H1 (cell line): ENCODE measurements around the gene P2RX7. TPM values are rescaled to one million over a fixed set of nuclear protein-coding genes. Genes with fewer than 3 reads are reported as not detected.

Experiments used
- CTCF ChIA-PET: fragments of 300-600 bp; sonication (Branson Sonifier 250); formaldehyde crosslinking; loops from one replicate; lab custom pipeline; 2021; ENCODE audit not compliant: partially characterized antibody; lab: Charles Lee
- POLR2A ChIA-PET: fragments of 300-600 bp; sonication (Branson Sonifier 250); formaldehyde crosslinking; loops from one replicate; lab custom pipeline; 2021; ENCODE audit warnings: inconsistent platforms; ENCODE audit not compliant: partially characterized antibody; lab: Charles Lee
- DNase-seq, 2 experiments: peaks; one replicate each; pipeline versions ENCODE4 v3.0.0 to v3.0.0-alpha.2; 2010 to 2022; ENCODE audit warnings: low spot score in 2 of 2, low read depth in 1 of 2, mixed read lengths in 1 of 2
- FAIRE-seq: peaks from 2 replicates; lab custom pipeline; 2011; peaks lifted over from hg19 to GRCh38; lab: Jason Lieb, UNC
- H2AFZ ChIP-seq: 2 replicates; pipeline ENCODE4 v1.8.1; 2012; ENCODE audit warnings: low read length, inconsistent platforms
- H2AK5ac ChIP-seq: 2 replicates; pipeline ENCODE4 v1.6.1; 2013; ENCODE audit warnings: low read depth, low read length
- H2BK120ac ChIP-seq: replicated peaks from 2 replicates; pipeline ENCODE3; 2013; ENCODE audit warnings: low read depth, low read length, inconsistent platforms
- H2BK12ac ChIP-seq: 2 replicates; pipeline ENCODE4 v1.6.1; 2013; ENCODE audit warnings: low read depth, low read length
- H2BK15ac ChIP-seq: 2 replicates; pipeline ENCODE4 v1.6.1; 2013; ENCODE audit warnings: low read length
- H2BK20ac ChIP-seq: 2 replicates; pipeline ENCODE4 v1.6.1; 2013; ENCODE audit warnings: low read length
- H2BK5ac ChIP-seq: 2 replicates; pipeline ENCODE4 v1.6.1; 2013; ENCODE audit warnings: low read depth, low read length
- H3K14ac ChIP-seq: 2 replicates; pipeline ENCODE4 v1.6.1; 2013; ENCODE audit warnings: inconsistent platforms; ENCODE audit not compliant: insufficient read length
- H3K18ac ChIP-seq: 2 replicates; pipeline ENCODE4 v1.6.1; 2013; ENCODE audit warnings: low read length; ENCODE audit errors: extremely low read depth
- H3K23ac ChIP-seq: 2 replicates; pipeline ENCODE4 v1.6.1; 2013; ENCODE audit warnings: inconsistent platforms; ENCODE audit not compliant: insufficient read length
- H3K23me2 ChIP-seq: 2 replicates; pipeline ENCODE4 v1.6.1; 2013; ENCODE audit warnings: low read depth, low read length
- H3K27ac ChIP-seq: 2 replicates; pipeline ENCODE4 v1.6.1; 2011; ENCODE audit warnings: low read depth, low read length, inconsistent platforms
- H3K27me3 ChIP-seq, 4 experiments: replicated peaks in 1 of 4; 1 replicate in 1 of 4; 2 replicates in 3 of 4; pipeline versions ENCODE4 v1.6.1 to v1.8.1; 2011 to 2013; ENCODE audit warnings: low read length in 3 of 4, mild to moderate bottlenecking in 3 of 4, inconsistent platforms in 2 of 4, mixed read lengths in 2 of 4, moderate library complexity in 1 of 4; ENCODE audit not compliant: control insufficient read depth in 3 of 4, insufficient read depth in 3 of 4; ENCODE audit errors: extremely low read depth in 1 of 4
- H3K36me3 ChIP-seq, 4 experiments: 2 replicates each; pipeline versions ENCODE4 v1.6.1 to v1.8.1; 2011 to 2013; ENCODE audit warnings: mild to moderate bottlenecking in 4 of 4, low read length in 3 of 4, moderate library complexity in 2 of 4, control low read depth in 1 of 4, inconsistent platforms in 1 of 4; ENCODE audit not compliant: insufficient read depth in 4 of 4, control insufficient read depth in 2 of 4
- H3K4ac ChIP-seq: replicated peaks from 2 replicates; pipeline ENCODE3; 2013; ENCODE audit warnings: low read length, low read depth, mixed read lengths, inconsistent platforms; ENCODE audit not compliant: insufficient read length
- H3K4me1 ChIP-seq, 4 experiments: replicated peaks in 1 of 4; 1 replicate in 1 of 4; 2 replicates in 3 of 4; pipeline versions ENCODE4 v1.6.1 to v1.8.1; 2011 to 2013; ENCODE audit warnings: low read length in 3 of 4, inconsistent platforms in 2 of 4, mixed read lengths in 1 of 4; ENCODE audit not compliant: insufficient read depth in 4 of 4, control insufficient read depth in 3 of 4
- H3K4me2 ChIP-seq, 2 experiments: 2 replicates each; pipeline versions ENCODE4 v1.6.1 to v1.8.1; 2011 to 2013; ENCODE audit warnings: low read depth in 2 of 2, low read length in 2 of 2, control low read depth in 1 of 2, inconsistent platforms in 1 of 2, mild to moderate bottlenecking in 1 of 2; ENCODE audit not compliant: insufficient read depth in 1 of 2
- H3K4me3 ChIP-seq, 4 experiments: fragments of 200-600, 300-600 bp in 1 of 4; sonication (generic), shearing (Covaris generic), sonication (Bioruptor Twin) in 1 of 4; 2 replicates each; pipeline versions ENCODE4 v1.5.1 to v1.8.1; 2011 to 2016; ENCODE audit warnings: low read length in 4 of 4, low read depth in 3 of 4, control low read depth in 2 of 4, inconsistent platforms in 2 of 4, mild to moderate bottlenecking in 2 of 4, mixed read lengths in 1 of 4, moderate library complexity in 1 of 4; ENCODE audit not compliant: insufficient read depth in 2 of 4; ENCODE audit errors: extremely low read depth in 1 of 4
- H3K56ac ChIP-seq: replicated peaks from 2 replicates; pipeline ENCODE3; 2013; ENCODE audit warnings: low read depth, mild to moderate bottlenecking, mixed read lengths, low read length, inconsistent platforms; ENCODE audit not compliant: insufficient read length
- H3K79me1 ChIP-seq: 2 replicates; pipeline ENCODE4 v1.6.1; 2013; ENCODE audit warnings: low read depth, low read length, control low read depth
- H3K79me2 ChIP-seq, 2 experiments: 2 replicates each; pipeline versions ENCODE4 v1.6.1 to v1.8.1; 2012 to 2013; ENCODE audit warnings: low read length in 2 of 2, mild to moderate bottlenecking in 2 of 2, inconsistent platforms in 1 of 2; ENCODE audit not compliant: insufficient read depth in 2 of 2, control insufficient read depth in 1 of 2
- H3K9ac ChIP-seq, 4 experiments: replicated peaks in 1 of 4; 1 replicate in 1 of 4; 2 replicates in 3 of 4; pipeline versions ENCODE4 v1.6.1 to v1.8.1; 2011 to 2013; ENCODE audit warnings: low read depth in 3 of 4, low read length in 3 of 4, control low read depth in 2 of 4, mild to moderate bottlenecking in 2 of 4, moderate library complexity in 2 of 4, inconsistent platforms in 1 of 4; ENCODE audit errors: extremely low read depth in 1 of 4
- H3K9me3 ChIP-seq, 2 experiments: 2 replicates each; pipeline versions ENCODE4 v1.6.1 to v1.8.1; 2012 to 2013; ENCODE audit warnings: mild to moderate bottlenecking in 2 of 2, moderate library complexity in 2 of 2, control low read depth in 1 of 2, inconsistent platforms in 1 of 2, low read depth in 1 of 2, low read length in 1 of 2, mixed read lengths in 1 of 2; ENCODE audit not compliant: insufficient read depth in 2 of 2
- H4K20me1 ChIP-seq, 2 experiments: replicated peaks in 1 of 2; 2 replicates each; pipeline versions ENCODE3 to v1.8.1; 2011 to 2013; ENCODE audit warnings: inconsistent platforms in 2 of 2, low read length in 2 of 2, mild to moderate bottlenecking in 1 of 2; ENCODE audit not compliant: insufficient read depth in 2 of 2, control insufficient read depth in 1 of 2
- H4K5ac ChIP-seq: 2 replicates; pipeline ENCODE4 v1.6.1; 2013; ENCODE audit warnings: low read length, low read depth, mixed read lengths, inconsistent platforms; ENCODE audit not compliant: insufficient read length
- H4K8ac ChIP-seq: 2 replicates; pipeline ENCODE4 v1.8.0; 2013; ENCODE audit warnings: mild to moderate bottlenecking, moderate library complexity, low read length, inconsistent platforms; ENCODE audit not compliant: insufficient read depth; ENCODE audit errors: extremely low read depth
- H4K91ac ChIP-seq: replicated peaks from 2 replicates; pipeline ENCODE3; 2013; ENCODE audit warnings: low read length, mixed read lengths, inconsistent platforms; ENCODE audit not compliant: insufficient read length
- JUND ChIP-seq: IDR thresholded peaks from 2 replicates; pipeline ENCODE4 v1.6.1; 2011; ENCODE audit warnings: mild to moderate bottlenecking, improper control_type of control experiment, low read length
- SRF ChIP-seq: IDR thresholded peaks from 2 replicates; pipeline ENCODE4 v1.6.1; 2011; ENCODE audit warnings: mild to moderate bottlenecking, low read depth, low read length, moderate library complexity
- WGBS, 2 experiments: shearing (Covaris generic) in 1 of 2; methylation state at CpG; one replicate each; pipeline versions ENCODE4 v1.1.6 to v1.1.7; 2013 to 2015; ENCODE audit warnings: low lambda C conversion rate in 2 of 2, mixed read lengths in 2 of 2, inconsistent platforms in 1 of 2, low coverage in 1 of 2, missing lambda C conversion rate in 1 of 2; ENCODE audit not compliant: insufficient replicate concordance in 2 of 2, insufficient coverage in 1 of 2, insufficient read length in 1 of 2; ENCODE audit errors: extremely low coverage in 1 of 2, missing lambda C conversion rate in 1 of 2; 5-methylcytosine and 5-hydroxymethylcytosine counted together
- polyA plus RNA-seq, 7 experiments: library from polyadenylated mRNA; depleted of rRNA in 3 of 7; stranded (reverse) in 5 of 7; unstranded in 2 of 7; fragments of >200 nt in 5 of 7; fragments of 200-250 nt in 2 of 7; gene quantifications; 1 replicate in 5 of 7; 2 replicates in 1 of 7; 4 replicates in 1 of 7; pipeline versions ENCODE4 v1.2.1 to v1.2.3, GENCODE V29; 2011 to 2013; ENCODE audit warnings: missing spikeins in 2 of 7, mixed read lengths in 2 of 7
- total RNA-seq: library from RNA; stranded (reverse); fragmentation: NEBNext Ultra II Directional; extraction: Animal tissue kit (Norgen Biotek cat#: 25700); gene quantifications from 2 replicates; pipeline ENCODE4 v1.2.1, GENCODE V29; 2021

P2RX7 gene
- total and polyA plus RNA-seq, 2 of the 8 experiments (the other 6 are each of a cell fraction or from before 2014, with no cell fraction given) = 0.38 to 0.56 TPM

DNA sequence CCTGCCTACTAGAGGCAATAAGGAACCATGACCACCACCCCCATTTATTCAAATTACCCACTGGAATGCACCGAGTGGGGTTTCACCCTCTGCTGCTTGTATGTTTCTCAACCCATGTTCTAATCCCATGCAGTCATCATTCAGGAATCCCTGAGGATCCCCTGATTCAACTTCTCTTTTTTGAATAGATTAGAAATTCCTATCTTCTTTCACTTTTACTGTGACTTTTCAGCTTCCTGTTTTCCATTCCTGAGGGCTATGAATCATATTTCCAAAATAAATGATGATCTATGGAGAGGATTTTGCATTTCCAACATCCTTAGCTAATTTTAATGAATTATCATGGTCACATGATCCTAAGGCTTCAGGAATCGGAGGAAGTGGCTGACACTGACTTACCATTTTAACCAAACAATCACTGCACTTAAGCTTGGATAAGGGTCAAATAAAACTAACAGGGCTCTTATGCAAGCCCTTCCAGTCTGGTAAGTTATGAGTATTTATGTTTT is 57.9 kb downstream of the P2RX7 start:
- Histone ChIP-seq H2AK5ac (no peak overlapping the region), H2BK20ac (no peak overlapping the region), H3K79me2 (no peaks in the 10 kb centered on the region), H3K4me2 (no peak overlapping the region), H3K27me3 (no peaks in the 10 kb centered on the region), H3K14ac (no peak overlapping the region), H3K36me3 (no peaks in the 10 kb centered on the region), H4K91ac (no peak overlapping the region), H4K8ac (no peak overlapping the region), H2BK12ac (no peak overlapping the region), H3K9ac (no peak overlapping the region), H3K18ac (no peak overlapping the region), H2BK120ac (no peak overlapping the region), H3K56ac (no peak overlapping the region), H3K4ac (no peak overlapping the region), H3K79me1 (no peaks in the 10 kb centered on the region), H4K20me1 (no peaks in the 10 kb centered on the region), H2BK5ac (no peak overlapping the region), H3K27ac (no peak overlapping the region), H3K23ac (no peak overlapping the region), H2AFZ (no peak overlapping the region), H3K4me3 (no peak overlapping the region), H3K23me2 (no peaks in the 10 kb centered on the region), H4K5ac (no peak overlapping the region), H3K9me3 (no peaks in the 10 kb centered on the region), H2BK15ac (no peak overlapping the region), H3K4me1 (no peaks in the 10 kb centered on the region)
- FAIRE-seq = no peak
- 88% methylated on average over 2 of the region's 2 CpGs; no CpG with 5 or more reads in 1 of the 2 experiments for WGBS, 2 experiments
- DNase-seq = no peak
- POLR2A ChIA-PET = no interaction called here
- no peak for TF ChIP-seq SRF
- TF ChIP-seq JUND = peak; percentile 44; the same call in 1 of the 2 replicates
- CTCF ChIA-PET = interaction anchor here (0.6 to 1.6 kb wide), 6 partner anchors 10 to 914 kb away, joined by 3 read pairs; no protein-coding TSS in a partner anchor
